Spleen (tissue), 11 donors: ENCODE results near the gene CHERP. TPM values are rescaled to one million over a fixed set of nuclear protein-coding genes. Genes with fewer than 3 reads are reported as not detected.
A peak's percentile ranks its signal among the peaks of the same experiment; 100 is the strongest.

Source experiments
- DNase-seq: peaks from one replicate; pipeline ENCODE4 v3.0.0-alpha.2; 2020
- H3K27ac ChIP-seq, 8 donors: fragments of 200-600 bp; sonication (generic) in 7 of 8; 1 replicate in 4 of 8; 2 replicates in 4 of 8; pipeline versions ENCODE4 v1.5.0 to v1.8.0; 2016 to 2021; ENCODE audit warnings: inconsistent platforms in 4 of 8, mild to moderate bottlenecking in 4 of 8, moderate library complexity in 1 of 8
- H3K27me3 ChIP-seq, 7 donors: fragments of 200-600 bp; sonication (generic) in 6 of 7; replicated peaks in 1 of 7; 1 replicate in 4 of 7; 2 replicates in 3 of 7; pipeline versions ENCODE4 v1.5.0 to v1.8.0; 2016 to 2021; ENCODE audit warnings: inconsistent platforms in 3 of 7, mild to moderate bottlenecking in 1 of 7
- H3K36me3 ChIP-seq, 6 donors: fragments of 200-600 bp; sonication (generic) in 5 of 6; 1 replicate in 4 of 6; 2 replicates in 2 of 6; pipeline versions ENCODE4 v1.5.0 to v1.8.0; 2016 to 2021; ENCODE audit warnings: inconsistent platforms in 2 of 6
- H3K4me1 ChIP-seq, 6 donors: fragments of 200-600 bp; sonication (generic) in 5 of 6; 1 replicate in 3 of 6; 2 replicates in 3 of 6; pipeline versions ENCODE4 v1.5.0 to v1.8.0; 2016 to 2021; ENCODE audit warnings: inconsistent platforms in 3 of 6
- H3K4me3 ChIP-seq, 8 donors: fragments of 200-600 bp; sonication (generic) in 7 of 8; 1 replicate in 4 of 8; 2 replicates in 4 of 8; pipeline versions ENCODE4 v1.5.0 to v1.8.0; 2016 to 2021; ENCODE audit warnings: inconsistent platforms in 4 of 8, mild to moderate bottlenecking in 4 of 8, moderate library complexity in 2 of 8
- H3K9me3 ChIP-seq, 8 donors: fragments of 200-600 bp; sonication (generic) in 7 of 8; 1 replicate in 4 of 8; 2 replicates in 4 of 8; pipeline versions ENCODE4 v1.5.0 to v1.8.0; 2016 to 2021; ENCODE audit warnings: inconsistent platforms in 4 of 8
- POLR2A ChIP-seq, 3 donors: fragments of 450-650 bp; IDR thresholded peaks; one replicate each; pipeline ENCODE4 v1.5.1; 2017; ENCODE audit warnings: antibody characterized with exemption in 3 of 3, mild to moderate bottlenecking in 1 of 3
- POLR2AphosphoS5 ChIP-seq, 3 donors: sonication (generic); formaldehyde crosslinking; IDR thresholded peaks; one replicate each; pipeline ENCODE4 v1.5.1; 2017; ENCODE audit warnings: antibody characterized with exemption in 3 of 3
- WGBS, 5 donors: extraction: QIAGEN DNeasy Blood & Tissue Kit in 3 of 5; methylation state at CpG; one replicate each; pipeline versions ENCODE4 v1.1.5 to v1.1.7; 2013 to 2018; 5-methylcytosine and 5-hydroxymethylcytosine counted together
- intact Hi-C: fragments of 100-400 bp; cut with DNase I; formaldehyde crosslinking; loops from one replicate; pipeline ENCODE4 v1.15.0; 2023; ENCODE audit warnings: low total_unique reads
- polyA plus RNA-seq, 3 donors: library from polyadenylated mRNA; stranded (reverse); fragments of 200-250 nt; gene quantifications; one replicate each; pipeline ENCODE4 v1.2.1, GENCODE V29; 2013
- total RNA-seq, 7 donors: library from RNA; depleted of rRNA in 3 of 7; stranded (reverse); fragments of >200 nt in 3 of 7; fragmentation: NEBNext Ultra II Directional in 4 of 7; extraction: Animal tissue kit (Norgen Biotek cat#: 25700) in 4 of 7; gene quantifications; one replicate each; pipeline versions ENCODE4 v1.1.0 to v1.2.1, GENCODE V29; 2016 to 2021
- TF ChIP-seq, protein P1 (sequence below), 11 experiments: fragments of 200-600 bp in 7 of 11; fragments of 450-650 bp in 4 of 11; sonication (generic) in 4 of 11; IDR thresholded peaks in 8 of 11; conservative IDR thresholded peaks in 3 of 11; 1 replicate in 7 of 11; 2 replicates in 4 of 11; pipeline versions ENCODE4 v1.4.0 to v1.8.0; 2016 to 2021; ENCODE audit warnings: antibody characterized with exemption in 11 of 11, inconsistent platforms in 4 of 11, mild to moderate bottlenecking in 1 of 11
- donor health status: healthy with polysubstance abuse.
- donor health status: DM: no; HTN: no; CAD: no; lungs with moderate emphysema.
- donor health status: DM: no; HTN: no; CAD: no.
- donor health status: Bipolar disorder and iron deficiency.
- donor health status: healthy.
- donor health status: DM: no; HTN: no; CAD: no.
- donor health status: DM: yes; HTN: yes; CAD: no.

CHERP gene
- total and polyA plus RNA-seq, 10 donors = 14.3 to 55.6 (median 27.4) TPM

DNA sequence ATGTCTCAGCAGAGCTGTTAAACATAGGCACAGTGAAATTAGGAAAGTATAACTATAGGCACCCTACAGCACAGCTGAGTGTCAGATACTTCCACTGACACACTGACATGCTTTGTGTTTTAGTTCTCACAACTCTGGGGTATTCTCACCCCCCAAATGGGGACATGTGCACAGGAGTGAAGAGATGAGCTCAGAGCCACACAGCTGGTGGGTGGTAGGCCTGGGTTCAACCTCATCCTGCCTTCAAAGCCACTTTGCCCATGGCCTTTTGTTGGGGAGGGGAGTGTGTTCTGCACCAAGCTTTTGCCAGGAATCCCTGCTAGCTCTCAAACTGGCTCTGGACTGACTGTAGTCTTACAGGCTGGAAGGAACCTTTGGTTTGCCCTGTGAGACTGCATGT is 31.7 kb upstream of the CHERP start:
- Histone ChIP-seq H3K36me3 (peaks cover 0 to 71% (median 46%) of the 10 kb centered on the region in 6 donors), H3K4me3 (peak overlapping the region in 6 of 8 donors; percentile 79 to 97 (median 94)), H3K27me3 (no peaks in the 10 kb centered on the region), H3K27ac (peak overlapping the region in 4 of 8 donors; percentile 94 to 95 (median 94)), H3K4me1 (peaks cover 29 to 95% (median 72%) of the 10 kb centered on the region in 6 donors), H3K9me3 (no peaks in the 10 kb centered on the region)
- DNase-seq = no peak
- TF ChIP-seq POLR2A (IDR thresholded peaks at IDR 0.05) = no peak
- intact Hi-C loops = no loop called here

DNA sequence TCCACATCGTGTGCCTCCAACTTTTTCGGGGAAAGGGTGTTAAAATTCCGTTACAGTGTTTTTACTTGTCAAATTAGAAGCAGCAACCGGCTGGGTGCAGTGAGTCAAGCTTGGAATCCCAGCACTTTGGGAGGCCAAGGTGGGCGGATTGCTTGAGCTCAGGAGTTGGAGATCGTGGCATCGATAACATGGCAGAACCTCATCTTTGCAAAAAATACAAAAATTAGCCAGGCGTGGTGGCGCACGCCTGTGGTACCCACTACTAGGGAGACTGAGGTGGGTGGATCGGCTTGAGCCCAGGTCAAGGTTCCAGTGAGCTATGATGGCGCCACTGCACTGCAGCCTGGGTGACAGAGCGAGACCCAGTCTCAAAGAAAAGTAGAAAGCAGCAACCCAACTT is 31.1 kb upstream of the CHERP start:
- 67 to 74% (median 72%) methylated on average over 13 of the region's 13 CpGs for WGBS, 5 donors
- no peak for TF ChIP-seq POLR2A (IDR thresholded peaks at IDR 0.05)
- TF ChIP-seq, protein P1, sequence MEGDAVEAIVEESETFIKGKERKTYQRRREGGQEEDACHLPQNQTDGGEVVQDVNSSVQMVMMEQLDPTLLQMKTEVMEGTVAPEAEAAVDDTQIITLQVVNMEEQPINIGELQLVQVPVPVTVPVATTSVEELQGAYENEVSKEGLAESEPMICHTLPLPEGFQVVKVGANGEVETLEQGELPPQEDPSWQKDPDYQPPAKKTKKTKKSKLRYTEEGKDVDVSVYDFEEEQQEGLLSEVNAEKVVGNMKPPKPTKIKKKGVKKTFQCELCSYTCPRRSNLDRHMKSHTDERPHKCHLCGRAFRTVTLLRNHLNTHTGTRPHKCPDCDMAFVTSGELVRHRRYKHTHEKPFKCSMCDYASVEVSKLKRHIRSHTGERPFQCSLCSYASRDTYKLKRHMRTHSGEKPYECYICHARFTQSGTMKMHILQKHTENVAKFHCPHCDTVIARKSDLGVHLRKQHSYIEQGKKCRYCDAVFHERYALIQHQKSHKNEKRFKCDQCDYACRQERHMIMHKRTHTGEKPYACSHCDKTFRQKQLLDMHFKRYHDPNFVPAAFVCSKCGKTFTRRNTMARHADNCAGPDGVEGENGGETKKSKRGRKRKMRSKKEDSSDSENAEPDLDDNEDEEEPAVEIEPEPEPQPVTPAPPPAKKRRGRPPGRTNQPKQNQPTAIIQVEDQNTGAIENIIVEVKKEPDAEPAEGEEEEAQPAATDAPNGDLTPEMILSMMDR (IDR thresholded peaks at IDR 0.05 in 8 of 11, conservative IDR thresholded peaks at IDR 0.05 in 3 of 11) = no peak
- no peak for TF ChIP-seq POLR2AphosphoS5 (IDR thresholded peaks at IDR 0.05)
- peak overlapping the region; percentile 80 to 95 (median 93) for H3K27ac ChIP-seq
- H3K9me3 ChIP-seq = no peaks in the 10 kb centered on the region
- intact Hi-C loops = no loop called here
- no peaks in the 10 kb centered on the region for H3K27me3 ChIP-seq
- peak overlapping the region; percentile 79 to 97 (median 90) for H3K4me3 ChIP-seq
- H3K36me3 ChIP-seq = peaks cover 0 to 71% (median 45%) of the 10 kb centered on the region in 6 donors
- H3K4me1 ChIP-seq = peaks cover 29 to 89% (median 69%) of the 10 kb centered on the region in 6 donors
- DNase-seq = no peak

DNA sequence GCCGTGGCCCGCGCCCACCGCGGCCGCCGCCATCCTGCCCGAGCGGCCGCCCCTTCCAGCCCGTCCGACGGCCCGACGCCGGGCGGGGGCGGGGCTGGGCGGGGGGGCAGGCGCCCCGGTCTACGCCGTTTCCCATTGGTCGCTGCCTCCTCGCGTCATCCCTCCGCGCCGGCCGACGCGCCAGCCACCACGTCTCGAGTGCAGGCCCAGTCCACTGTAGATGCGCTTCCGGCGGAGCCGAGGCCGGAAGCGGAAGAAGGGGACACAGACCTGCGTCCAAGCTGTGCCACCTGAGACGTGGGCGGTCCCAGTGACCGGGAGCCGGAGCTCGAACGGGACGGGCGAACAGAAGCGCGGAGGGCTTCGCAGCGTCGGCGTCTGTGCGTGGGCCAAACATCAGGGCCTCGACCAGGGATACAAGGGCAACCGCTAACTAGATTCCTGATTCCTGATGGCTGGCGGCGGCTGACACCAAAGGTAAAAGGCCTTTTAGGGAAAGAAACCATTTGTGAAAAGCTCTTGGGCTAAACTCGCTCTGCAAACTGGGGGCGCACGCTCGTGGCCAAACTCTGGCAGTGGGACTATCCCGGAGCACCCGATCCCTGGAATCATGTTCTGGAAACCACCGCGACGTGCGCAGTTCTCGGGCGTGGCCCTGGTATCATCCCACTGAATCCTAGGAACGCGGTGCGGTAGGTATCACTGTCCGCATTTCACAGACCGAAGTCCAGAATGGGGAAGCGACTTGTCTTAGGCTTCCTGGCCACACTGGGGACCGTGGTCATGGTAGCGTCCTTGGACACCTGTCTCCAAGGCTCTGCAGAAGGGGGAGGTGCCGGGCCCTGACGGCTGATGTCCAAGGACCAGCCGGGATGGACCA is 30.3 kb upstream of the CHERP start, which contains the start of gene SLC35E1:
SLC35E1 (minus strand) TSS at position 84 of the 880 bp plus-strand sequence; CDS start at position 33, 51 bp downstream.
- DNase-seq = peak; percentile 97
- H3K9me3 ChIP-seq = no peaks in the 10 kb centered on the region
- peaks cover 0 to 71% (median 41%) of the 10 kb centered on the region in 6 donors for H3K36me3 ChIP-seq
- peaks cover 26 to 82% (median 63%) of the 10 kb centered on the region in 6 donors for H3K4me1 ChIP-seq
- TF ChIP-seq, protein P1 (IDR thresholded peaks at IDR 0.05 in 8 of 11, conservative IDR thresholded peaks at IDR 0.05 in 3 of 11) = no peak
- peak; percentile 49 to 74 (median 49) for TF ChIP-seq POLR2A (IDR thresholded peaks at IDR 0.05)
- peak; percentile 97 to 98 (median 97) for TF ChIP-seq POLR2AphosphoS5 (IDR thresholded peaks at IDR 0.05)
- no peaks in the 10 kb centered on the region for H3K27me3 ChIP-seq
- peak within 1 kb of the TSS; percentile 79 to 97 (median 90) for H3K4me3 ChIP-seq
- 0 to 1% (median 1%) methylated on average over 27 to 83 of the region's 83 CpGs for WGBS, 5 donors
- intact Hi-C loops = no loop called here
- peak within 1 kb of the TSS; percentile 80 to 95 (median 93) for H3K27ac ChIP-seq

DNA sequence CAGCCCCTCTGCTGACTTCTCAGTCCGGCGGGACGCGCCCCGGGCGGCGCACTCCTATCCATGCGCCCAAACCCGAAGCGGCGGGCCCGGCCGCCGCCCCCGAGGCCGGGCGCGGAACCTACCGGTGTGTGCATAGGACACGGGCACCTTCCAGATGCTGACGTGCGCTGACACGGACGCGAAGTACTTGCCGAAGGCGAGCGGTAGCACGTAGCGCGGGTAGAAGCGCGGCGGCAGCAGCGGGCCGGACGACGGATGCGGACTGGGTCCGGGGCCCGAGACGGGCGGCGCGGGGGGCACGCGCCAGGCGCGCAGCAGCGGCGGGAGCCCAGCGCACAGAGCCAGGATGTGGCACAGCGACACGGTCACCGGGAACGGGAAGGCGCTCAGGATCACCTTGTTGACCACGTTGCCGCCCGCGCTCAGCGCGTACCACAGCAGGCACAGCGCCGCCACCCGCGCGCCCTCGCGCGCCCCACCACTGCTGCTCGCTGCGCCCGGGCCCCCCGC is 29.6 kb upstream of the CHERP start:
- Histone ChIP-seq H3K27me3 (no peaks in the 10 kb centered on the region), H3K27ac (peak overlapping the region; percentile 45 to 95 (median 90)), H3K4me1 (peaks cover 22 to 77% (median 56%) of the 10 kb centered on the region in 6 donors), H3K4me3 (peak overlapping the region; percentile 78 to 97 (median 90)), H3K36me3 (peaks cover 0 to 71% (median 41%) of the 10 kb centered on the region in 6 donors), H3K9me3 (no peaks in the 10 kb centered on the region)
- peak; percentile 91 for DNase-seq
- 0 to 1% (median 1%) methylated on average over 16 to 75 of the region's 75 CpGs for WGBS, 5 donors
- intact Hi-C loops = no loop called here
- TF ChIP-seq POLR2AphosphoS5 (IDR thresholded peaks at IDR 0.05) = no peak
- TF ChIP-seq, protein P1 (IDR thresholded peaks at IDR 0.05 in 8 of 11, conservative IDR thresholded peaks at IDR 0.05 in 3 of 11) = no peak
- TF ChIP-seq POLR2A (IDR thresholded peaks at IDR 0.05) = no peak
